Mucosa of stomach (tissue), 1 donor: ENCODE data around the gene EMID1.
"Not testable (repeated sequence)": the region's sequence is repeated elsewhere in the genome, so short reads cannot be mapped to it uniquely, and the experiment has no call there.

Experiments used
- H3K27me3 ChIP-seq: one replicate; pipeline ENCODE4 v1.7.0; 2013; ENCODE audit warnings: mild to moderate bottlenecking, low read length; ENCODE audit not compliant: control insufficient read depth, insufficient read depth
- H3K36me3 ChIP-seq: one replicate; pipeline ENCODE4 v1.7.0; 2013; ENCODE audit warnings: low read length; ENCODE audit not compliant: control insufficient read depth, insufficient read depth
- H3K4me1 ChIP-seq: one replicate; pipeline ENCODE4 v1.7.0; 2013; ENCODE audit warnings: mild to moderate bottlenecking, low read length; ENCODE audit not compliant: control insufficient read depth, insufficient read depth
- H3K4me3 ChIP-seq: one replicate; pipeline ENCODE4 v1.7.0; 2013; ENCODE audit warnings: low read length
- H3K9ac ChIP-seq: one replicate; pipeline ENCODE4 v1.7.0; 2013; ENCODE audit warnings: mild to moderate bottlenecking, low read length, moderate library complexity
- H3K9me3 ChIP-seq: one replicate; pipeline ENCODE4 v1.7.0; 2013; ENCODE audit warnings: mild to moderate bottlenecking, low read length, moderate library complexity; ENCODE audit not compliant: control insufficient read depth
- donor health status: Pancreatic carcinoma.

EMID1 gene

DNA sequence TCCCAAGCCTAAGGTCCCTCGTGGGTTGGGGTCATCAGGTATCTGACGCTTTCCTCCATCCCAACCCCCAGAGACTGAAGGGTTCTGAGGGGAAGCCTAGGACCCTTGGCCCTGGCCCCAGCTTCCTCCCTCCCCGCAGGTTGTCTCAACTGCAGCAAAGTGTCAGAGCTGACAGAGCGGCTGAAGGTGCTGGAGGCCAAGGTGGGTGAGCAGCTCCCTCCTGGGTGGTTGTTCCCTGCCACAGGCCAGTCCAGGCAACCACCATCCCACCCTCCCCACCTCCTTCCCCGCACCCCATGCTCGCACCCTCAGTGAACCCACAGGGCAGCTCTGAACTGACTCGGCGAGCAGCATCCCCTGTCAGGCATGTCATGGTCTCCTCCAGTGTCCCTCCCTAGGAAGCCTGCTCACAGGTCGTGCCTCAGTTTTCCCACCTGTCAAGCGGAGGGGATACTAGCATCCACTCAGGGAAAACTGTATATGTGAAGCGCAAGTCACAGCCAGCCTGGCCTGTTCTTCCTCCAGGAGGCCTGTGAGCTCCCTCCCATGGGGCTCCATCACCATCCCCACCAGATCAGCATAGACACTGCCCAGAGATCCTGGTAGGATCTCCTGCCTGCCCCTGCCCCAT is 20.8 kb downstream of the EMID1 start:
- H3K9ac ChIP-seq: no peak overlapping the region
- no peaks in the 10 kb centered on the region for H3K9me3 ChIP-seq
- no peaks in the 10 kb centered on the region for H3K36me3 ChIP-seq
- H3K4me3 ChIP-seq: no peak overlapping the region
- no peaks in the 10 kb centered on the region for H3K27me3 ChIP-seq
- H3K4me1 ChIP-seq: peaks cover 9% of the 10 kb centered on the region

DNA sequence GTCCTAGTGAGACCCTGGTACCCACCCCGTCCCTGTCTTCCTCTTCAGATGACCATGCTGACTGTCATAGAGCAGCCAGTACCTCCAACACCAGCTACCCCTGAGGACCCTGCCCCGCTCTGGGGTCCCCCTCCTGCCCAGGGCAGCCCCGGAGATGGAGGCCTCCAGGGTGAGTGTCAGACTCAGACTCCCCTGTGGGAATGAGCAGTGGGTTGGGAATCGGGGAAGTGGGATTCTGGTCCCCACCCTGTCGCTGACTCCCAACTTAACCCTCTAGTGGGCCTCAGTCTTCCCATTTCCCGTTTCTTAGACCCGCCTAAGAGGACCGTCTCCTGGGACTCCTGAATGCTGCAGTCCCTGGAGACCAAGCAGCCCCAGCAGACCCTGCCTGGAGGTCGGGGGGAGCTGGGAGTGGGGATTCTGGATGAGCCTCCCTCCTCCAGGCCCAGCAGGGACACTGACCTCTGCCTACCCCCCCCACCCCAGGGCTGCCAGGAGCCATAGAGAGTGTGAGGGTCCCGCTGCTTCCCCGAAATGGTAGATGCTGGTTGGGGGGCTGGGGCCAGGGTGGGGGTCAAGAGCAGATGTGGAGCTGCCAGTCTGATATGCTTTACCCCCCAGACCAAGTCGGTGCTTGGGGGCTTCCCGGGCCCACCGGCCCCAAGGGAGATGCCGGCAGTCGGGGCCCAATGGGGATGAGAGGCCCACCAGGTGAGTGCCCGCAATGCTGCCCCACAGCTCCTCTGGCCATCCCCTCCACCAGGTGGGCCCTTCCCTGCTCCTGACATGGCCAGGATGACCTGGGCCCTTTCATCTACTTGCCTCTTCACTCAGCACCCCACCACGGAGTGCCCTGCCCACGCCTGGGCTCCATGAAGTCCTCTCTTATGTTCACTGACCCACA is 25.5 kb downstream of the EMID1 start:
- no peak overlapping the region for H3K4me3 ChIP-seq
- no peaks in the 10 kb centered on the region for H3K4me1 ChIP-seq
- H3K9me3 ChIP-seq: no peaks in the 10 kb centered on the region
- H3K27me3 ChIP-seq: no peaks in the 10 kb centered on the region
- no peak overlapping the region for H3K9ac ChIP-seq
- H3K36me3 ChIP-seq: no peaks in the 10 kb centered on the region

DNA sequence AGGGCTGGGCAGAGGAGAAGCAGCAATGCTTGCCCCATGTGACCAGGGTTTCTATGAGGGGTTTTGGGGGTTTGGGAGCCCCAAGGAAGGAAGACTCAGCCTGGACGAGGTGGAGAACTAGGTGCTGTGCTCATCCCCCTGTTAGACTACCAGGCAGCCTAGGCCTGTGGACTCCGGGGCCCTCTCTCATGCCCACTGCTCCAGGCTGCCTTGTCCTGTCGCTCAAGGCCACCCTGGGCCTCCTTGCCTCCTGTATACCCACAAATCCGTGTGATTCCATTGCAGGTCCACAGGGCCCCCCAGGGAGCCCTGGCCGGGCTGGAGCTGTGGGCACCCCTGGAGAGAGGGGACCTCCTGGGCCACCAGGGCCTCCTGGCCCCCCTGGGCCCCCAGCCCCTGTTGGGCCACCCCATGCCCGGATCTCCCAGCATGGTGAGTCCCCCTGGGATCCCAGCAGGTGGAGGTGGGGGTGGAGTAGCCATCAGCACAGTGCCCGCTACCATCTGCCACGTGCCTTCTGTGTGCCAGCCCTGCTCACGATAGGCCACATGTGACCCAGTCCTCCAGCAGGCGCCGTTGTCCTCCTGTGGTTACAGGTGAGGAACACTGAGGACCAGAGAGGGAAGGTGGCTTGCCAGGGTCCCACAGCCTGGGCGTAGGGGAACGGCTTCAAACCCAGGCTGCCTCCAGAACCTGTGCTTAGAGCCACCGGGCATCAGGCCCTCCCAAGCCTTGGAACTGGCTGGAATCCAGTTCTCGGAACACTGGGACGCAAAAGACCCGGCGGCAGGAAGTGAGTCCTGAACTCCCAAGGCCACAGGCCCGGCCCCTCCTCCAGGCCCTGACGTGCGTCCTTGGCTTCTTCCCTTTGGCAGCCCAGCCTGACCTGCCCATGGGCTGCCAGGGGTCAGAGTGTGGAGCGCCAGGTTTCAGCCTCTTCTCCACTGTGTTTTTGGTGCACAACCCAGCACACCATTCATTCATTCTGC is 26.6 kb downstream of the EMID1 start:
- H3K27me3 ChIP-seq: no peaks in the 10 kb centered on the region
- H3K4me1 ChIP-seq: no peaks in the 10 kb centered on the region
- H3K9ac ChIP-seq: no peak overlapping the region
- no peak overlapping the region for H3K4me3 ChIP-seq
- no peaks in the 10 kb centered on the region for H3K36me3 ChIP-seq
- no peaks in the 10 kb centered on the region for H3K9me3 ChIP-seq

- H3K4me1 ChIP-seq: no peaks in the 10 kb centered on the region
- H3K27me3 ChIP-seq: no peaks in the 10 kb centered on the region
- H3K9ac ChIP-seq: no peak overlapping the region
- H3K9me3 ChIP-seq: no peaks in the 10 kb centered on the region
- H3K4me3 ChIP-seq: no peak overlapping the region
- no peaks in the 10 kb centered on the region for H3K36me3 ChIP-seq
Measured at GRCh38 chr22:29233277-29233877, 27.7 kb downstream of the EMID1 start.

GRCh38 chr22:29240481-29240880 is 34.8 kb downstream of the EMID1 start:
- H3K36me3 ChIP-seq, H3K4me1 ChIP-seq, H3K9ac ChIP-seq: not testable (repeated sequence)

GRCh38 chr22:29243874-29244446 is 38.3 kb downstream of the EMID1 start:
- no peak overlapping the region for H3K4me3 ChIP-seq
- H3K9ac ChIP-seq: no peak overlapping the region
- H3K27me3 ChIP-seq: no peaks in the 10 kb centered on the region
- H3K36me3 ChIP-seq: no peaks in the 10 kb centered on the region
- no peaks in the 10 kb centered on the region for H3K9me3 ChIP-seq
- H3K4me1 ChIP-seq: no peaks in the 10 kb centered on the region

More at GRCh38 chr22:29240481-29240880, 34.8 kb downstream of the EMID1 start:
- not testable (repeated sequence) for H3K4me3 ChIP-seq, H3K9me3 ChIP-seq, H3K27me3 ChIP-seq

DNA sequence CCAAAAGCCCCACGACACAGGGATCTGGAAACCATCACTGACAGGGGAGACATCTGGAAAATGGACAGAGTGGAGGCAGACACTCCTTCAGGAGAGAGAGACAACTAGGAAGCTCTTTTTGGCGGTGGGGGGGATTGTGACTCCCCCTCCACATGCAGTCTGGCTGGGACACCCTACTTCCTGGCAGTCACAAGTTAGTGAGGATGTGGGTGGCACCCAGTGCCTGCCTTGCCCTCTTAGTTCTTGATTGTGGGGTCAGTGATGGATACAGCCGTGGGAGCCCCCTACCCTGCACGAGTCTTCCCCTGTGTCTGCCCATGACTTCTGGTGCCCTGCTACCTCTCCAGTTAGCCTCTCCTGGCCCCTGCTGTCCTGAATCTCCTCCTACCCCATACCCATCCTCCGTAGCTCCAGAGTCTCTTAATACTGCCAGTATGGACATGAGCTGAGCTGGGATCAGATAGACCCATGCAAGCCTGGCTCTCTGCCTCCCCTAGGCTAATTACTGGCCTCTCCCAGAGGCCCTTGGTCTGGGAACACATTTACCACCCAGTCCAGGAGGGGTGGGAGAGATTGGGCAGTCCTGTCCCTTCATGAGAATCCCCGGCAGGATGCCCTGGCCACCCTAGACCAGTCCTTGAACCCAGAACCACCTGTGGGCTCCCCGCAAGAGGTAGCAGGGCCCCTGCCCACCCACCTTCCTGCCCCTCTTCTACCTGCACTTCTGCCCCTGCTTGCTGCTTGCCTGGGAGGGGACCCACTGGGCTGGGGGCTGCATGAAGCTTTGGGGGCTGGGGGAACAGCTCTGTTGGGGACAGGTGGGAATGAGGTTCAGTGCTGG is 39.3 kb downstream of the EMID1 start:
- no peaks in the 10 kb centered on the region for H3K27me3 ChIP-seq
- no peaks in the 10 kb centered on the region for H3K36me3 ChIP-seq
- H3K4me3 ChIP-seq: no peak overlapping the region
- H3K4me1 ChIP-seq: no peaks in the 10 kb centered on the region
- no peak overlapping the region for H3K9ac ChIP-seq
- H3K9me3 ChIP-seq: no peaks in the 10 kb centered on the region

DNA sequence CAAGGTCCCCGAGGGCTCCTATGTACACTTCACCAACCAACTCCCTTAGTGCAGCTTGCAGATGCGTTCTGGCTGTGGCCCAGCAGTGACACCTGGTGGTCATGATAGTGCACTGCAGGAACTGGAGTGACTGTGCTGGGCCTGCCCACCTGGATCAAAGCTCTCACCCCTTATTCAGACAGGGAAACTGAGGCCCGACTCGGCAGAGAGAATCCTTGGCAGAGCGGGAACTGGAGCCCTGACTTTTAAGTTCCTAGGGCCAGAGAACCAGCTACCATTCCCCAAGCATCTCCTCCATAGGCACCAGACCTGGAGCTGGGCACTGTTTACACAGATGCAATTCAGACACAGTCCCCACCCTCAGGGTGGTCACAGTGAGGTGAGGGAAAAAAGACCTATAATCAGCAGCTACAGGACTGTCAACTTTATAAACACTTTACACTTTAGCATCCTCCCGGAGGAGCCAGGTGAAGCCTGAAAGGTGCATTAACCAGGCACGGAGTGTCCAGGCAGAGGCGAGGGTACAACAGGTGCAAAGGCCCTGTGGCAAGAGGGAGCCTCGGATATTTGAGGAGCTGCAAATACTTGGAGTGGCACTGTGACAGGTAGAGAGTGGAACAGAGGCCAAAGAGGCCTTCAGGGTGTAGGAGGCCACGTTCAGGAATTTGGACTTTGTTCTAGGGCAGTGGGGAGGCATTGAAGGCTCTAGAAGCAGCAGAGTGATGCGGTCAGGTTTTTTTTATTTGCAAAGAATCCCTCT is 40.1 kb downstream of the EMID1 start:
- Histone ChIP-seq H3K36me3 (no peaks in the 10 kb centered on the region), H3K9ac (no peak overlapping the region), H3K4me3 (no peak overlapping the region), H3K4me1 (no peaks in the 10 kb centered on the region), H3K9me3 (no peaks in the 10 kb centered on the region), H3K27me3 (no peaks in the 10 kb centered on the region)

DNA sequence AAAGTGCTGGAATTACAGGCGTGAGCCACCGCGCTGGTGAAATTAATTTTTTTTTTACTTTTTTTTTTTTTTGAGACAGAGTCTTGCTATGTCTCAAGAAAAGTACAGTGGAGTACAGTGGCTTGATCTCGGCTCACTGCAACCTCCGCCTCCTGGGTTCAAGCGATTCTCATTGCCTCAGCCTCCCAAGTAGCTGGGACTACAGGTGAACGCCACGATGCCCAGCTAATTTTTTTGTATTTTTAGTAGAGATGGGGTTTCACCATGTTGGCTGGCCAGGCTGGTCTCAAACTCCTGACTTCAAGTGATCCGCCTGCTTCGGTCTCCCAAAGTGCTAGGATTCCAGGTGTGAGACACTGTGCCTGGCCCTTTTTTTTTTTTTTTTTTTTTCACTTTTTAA is 42.2 kb downstream of the EMID1 start:
- H3K4me3 ChIP-seq, H3K36me3 ChIP-seq, H3K9me3 ChIP-seq, H3K9ac ChIP-seq, H3K4me1 ChIP-seq, H3K27me3 ChIP-seq: not testable (repeated sequence)

DNA sequence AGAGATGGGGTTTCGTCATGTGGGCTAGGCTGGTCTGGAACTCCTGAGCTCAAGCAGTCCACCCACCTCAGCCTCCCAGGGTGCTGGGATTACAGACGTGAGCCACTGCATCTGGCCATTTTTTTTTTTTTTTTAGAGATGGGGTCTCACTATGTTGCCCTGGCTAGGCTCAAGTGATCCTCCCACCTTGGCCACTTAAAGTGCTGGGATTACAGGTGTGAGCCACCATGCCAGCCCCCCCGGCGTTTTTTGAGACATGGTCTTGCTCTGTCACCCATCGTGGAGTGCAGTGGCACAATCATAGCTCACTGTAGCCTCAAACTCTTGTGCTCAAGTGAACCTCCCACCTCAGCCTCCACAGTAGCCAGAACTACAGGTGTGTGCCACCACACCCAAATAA is 45.6 kb downstream of the EMID1 start:
- Histone ChIP-seq H3K4me1 (no peaks in the 10 kb centered on the region), H3K36me3 (no peaks in the 10 kb centered on the region), H3K9me3 (no peaks in the 10 kb centered on the region), H3K4me3 (no peak overlapping the region), H3K27me3 (no peaks in the 10 kb centered on the region), H3K9ac (no peak overlapping the region)
